Measurements from ENCODE around the gene SAXO2.
"Not testable (repeated sequence)": the region's sequence is repeated elsewhere in the genome, so short reads cannot be mapped to it uniquely, and the experiment has no call there.

Gene SAXO2

DNA sequence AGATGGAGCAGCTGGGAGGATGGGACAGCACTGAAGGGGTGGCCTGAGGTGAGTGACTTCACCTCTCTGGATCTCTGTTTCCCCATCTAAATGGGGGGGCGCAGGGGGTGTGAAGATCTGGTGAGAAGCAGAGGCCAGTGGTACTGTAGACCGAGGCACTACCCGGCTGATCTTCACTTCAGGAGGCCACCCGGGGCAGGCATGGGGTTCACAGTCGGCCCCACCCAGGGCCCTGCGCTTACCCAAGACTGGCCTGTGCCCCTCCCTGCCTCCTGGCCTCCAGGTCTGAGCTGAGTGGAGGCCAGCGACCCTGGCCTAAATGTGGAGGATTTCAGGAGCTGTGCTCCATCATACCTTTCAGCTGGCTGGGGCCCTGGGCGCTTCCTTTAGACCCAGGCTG lies 55.7 kb downstream of the SAXO2 start:
- DNase-seq; H3K27ac ChIP-seq (ENCODE audit: insufficient read depth in 1 of 2, low read depth in 1 of 2, low read length in 2 of 2, poor library complexity in 1 of 2, severe bottlenecking in 2 of 2); CTCF ChIA-PET; H3K4me3 ChIP-seq (ENCODE audit: control insufficient read depth in 1 of 7, extremely low read depth in 1 of 7, insufficient read depth in 4 of 7, low read depth in 2 of 7, low read length in 6 of 7); H3K36me3 ChIP-seq (ENCODE audit: control insufficient read depth in 4 of 4, insufficient read depth in 4 of 4, low read length in 3 of 4); H3K9me3 ChIP-seq (ENCODE audit: control extremely low read depth in 1 of 5, control insufficient read depth in 4 of 5, insufficient read depth in 2 of 5, low read depth in 1 of 5, low read length in 4 of 5); POLR2A ChIA-PET; H3K4me1 ChIP-seq (ENCODE audit: control extremely low read depth in 1 of 4, control insufficient read depth in 4 of 4, insufficient read depth in 4 of 4, low read length in 3 of 4); H3K27me3 ChIP-seq (replicated peaks in 2 of 5; ENCODE audit: control insufficient read depth in 4 of 5, insufficient read depth in 5 of 5, low read length in 4 of 5): not testable (repeated sequence)
- WGBS (ENCODE audit: insufficient coverage): 93% methylated on average over 6 of the region's 8 CpGs

DNA sequence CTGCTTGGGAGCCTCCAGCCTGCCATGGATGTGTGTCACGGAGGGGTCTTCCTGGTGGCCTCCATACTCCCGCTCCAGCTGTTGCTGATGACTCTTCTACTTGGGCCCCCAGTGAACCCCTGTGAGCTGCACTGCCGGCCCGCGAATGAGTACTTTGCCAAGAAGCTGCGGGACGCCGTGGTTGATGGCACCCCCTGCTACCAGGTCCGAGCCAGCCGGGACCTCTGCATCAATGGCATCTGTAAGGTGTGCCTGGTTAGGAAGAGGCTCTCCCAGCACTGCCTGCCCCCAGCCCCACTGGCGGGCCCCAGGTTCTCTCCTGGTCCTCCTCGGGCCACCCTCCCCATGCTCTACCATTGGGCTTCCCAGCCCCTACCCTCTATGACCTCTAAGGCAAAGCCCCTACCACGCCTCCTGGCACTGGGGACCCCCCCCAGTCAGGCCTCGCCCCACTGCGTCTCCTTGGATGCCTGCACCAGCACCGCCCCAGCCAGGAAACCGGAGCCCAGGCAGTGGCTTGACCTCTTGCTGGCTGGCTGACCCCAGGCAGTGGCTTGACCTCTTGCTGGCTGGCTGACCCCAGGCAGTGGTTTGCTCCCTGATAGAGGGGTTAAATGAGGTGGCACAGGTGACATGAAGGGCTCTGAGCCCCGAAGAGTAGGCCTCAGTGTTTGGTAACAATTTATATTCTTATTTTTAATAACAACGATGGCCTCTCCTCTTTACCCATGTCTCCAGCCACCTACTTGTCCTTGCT lies 57.1 kb downstream of the SAXO2 start:
- H3K4me3 ChIP-seq (ENCODE audit: control insufficient read depth in 1 of 7, extremely low read depth in 1 of 7, insufficient read depth in 4 of 7, low read depth in 2 of 7, low read length in 6 of 7); DNase-seq; H3K4me1 ChIP-seq (ENCODE audit: control extremely low read depth in 1 of 4, control insufficient read depth in 4 of 4, insufficient read depth in 4 of 4, low read length in 3 of 4); CTCF ChIA-PET; H3K27ac ChIP-seq (ENCODE audit: insufficient read depth in 1 of 2, low read depth in 1 of 2, low read length in 2 of 2, poor library complexity in 1 of 2, severe bottlenecking in 2 of 2); H3K9me3 ChIP-seq (ENCODE audit: control extremely low read depth in 1 of 5, control insufficient read depth in 4 of 5, insufficient read depth in 2 of 5, low read depth in 1 of 5, low read length in 4 of 5); H3K27me3 ChIP-seq (replicated peaks in 2 of 5; ENCODE audit: control insufficient read depth in 4 of 5, insufficient read depth in 5 of 5, low read length in 4 of 5); H3K36me3 ChIP-seq (ENCODE audit: control insufficient read depth in 4 of 4, insufficient read depth in 4 of 4, low read length in 3 of 4); POLR2A ChIA-PET: not testable (repeated sequence)
- WGBS (ENCODE audit: insufficient coverage): 100% methylated on average over 1 of the region's 19 CpGs

DNA sequence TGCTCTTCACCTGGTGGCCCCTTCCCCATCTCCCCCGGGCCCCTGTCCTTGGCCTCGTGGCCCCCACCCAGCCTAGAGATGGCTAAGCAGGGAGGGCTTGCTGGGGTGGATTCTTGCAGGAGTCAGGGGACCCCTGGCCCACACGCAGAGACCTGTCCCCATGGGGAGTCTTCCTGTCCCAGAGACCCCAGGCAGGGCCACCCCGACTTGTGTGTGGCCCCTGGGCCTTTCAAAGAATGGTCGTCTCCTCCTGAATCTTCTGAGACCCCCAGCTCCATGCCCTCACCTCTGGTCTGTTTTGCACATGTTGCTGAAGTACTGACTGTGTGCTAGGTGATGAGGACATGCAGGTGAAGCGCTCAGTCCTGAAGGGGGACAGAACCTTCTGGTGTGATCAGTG lies 58.2 kb downstream of the SAXO2 start:
- H3K36me3 ChIP-seq (ENCODE audit: control insufficient read depth in 4 of 4, insufficient read depth in 4 of 4, low read length in 3 of 4); DNase-seq; H3K27me3 ChIP-seq (replicated peaks in 2 of 5; ENCODE audit: control insufficient read depth in 4 of 5, insufficient read depth in 5 of 5, low read length in 4 of 5); H3K4me3 ChIP-seq (ENCODE audit: control insufficient read depth in 1 of 7, extremely low read depth in 1 of 7, insufficient read depth in 4 of 7, low read depth in 2 of 7, low read length in 6 of 7); CTCF ChIA-PET; H3K9me3 ChIP-seq (ENCODE audit: control extremely low read depth in 1 of 5, control insufficient read depth in 4 of 5, insufficient read depth in 2 of 5, low read depth in 1 of 5, low read length in 4 of 5); POLR2A ChIA-PET; H3K27ac ChIP-seq (ENCODE audit: insufficient read depth in 1 of 2, low read depth in 1 of 2, low read length in 2 of 2, poor library complexity in 1 of 2, severe bottlenecking in 2 of 2); H3K4me1 ChIP-seq (ENCODE audit: control extremely low read depth in 1 of 4, control insufficient read depth in 4 of 4, insufficient read depth in 4 of 4, low read length in 3 of 4): not testable (repeated sequence)
- no CpG with 5 or more reads among the region's 6 CpGs for WGBS (ENCODE audit: insufficient coverage)

DNA sequence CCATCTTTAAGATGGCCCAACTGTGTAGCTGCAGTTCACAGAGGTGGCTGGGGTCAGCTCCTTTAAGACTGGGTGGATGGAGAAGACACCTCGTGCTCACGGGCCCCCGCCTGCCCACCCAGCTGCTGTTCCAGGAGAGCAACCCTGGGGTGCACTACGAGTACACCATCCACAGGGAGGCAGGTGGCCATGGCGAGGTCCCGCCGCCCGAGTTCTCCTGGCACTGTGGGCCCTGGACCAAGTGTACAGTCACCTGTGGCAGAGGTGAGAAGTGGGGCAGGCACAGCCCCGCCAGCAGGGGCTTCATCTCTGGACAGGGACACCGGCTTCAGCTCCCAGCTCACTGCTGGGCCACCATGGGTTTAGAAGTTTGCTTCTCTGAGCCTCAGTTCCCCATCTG lies 59.9 kb downstream of the SAXO2 start:
- DNase-seq; H3K27ac ChIP-seq (ENCODE audit: insufficient read depth in 1 of 2, low read depth in 1 of 2, low read length in 2 of 2, poor library complexity in 1 of 2, severe bottlenecking in 2 of 2); H3K36me3 ChIP-seq (ENCODE audit: control insufficient read depth in 4 of 4, insufficient read depth in 4 of 4, low read length in 3 of 4); POLR2A ChIA-PET; H3K9me3 ChIP-seq (ENCODE audit: control extremely low read depth in 1 of 5, control insufficient read depth in 4 of 5, insufficient read depth in 2 of 5, low read depth in 1 of 5, low read length in 4 of 5); CTCF ChIA-PET; H3K27me3 ChIP-seq (replicated peaks in 2 of 5; ENCODE audit: control insufficient read depth in 4 of 5, insufficient read depth in 5 of 5, low read length in 4 of 5); H3K4me3 ChIP-seq (ENCODE audit: control insufficient read depth in 1 of 7, extremely low read depth in 1 of 7, insufficient read depth in 4 of 7, low read depth in 2 of 7, low read length in 6 of 7); H3K4me1 ChIP-seq (ENCODE audit: control extremely low read depth in 1 of 4, control insufficient read depth in 4 of 4, insufficient read depth in 4 of 4, low read length in 3 of 4): not testable (repeated sequence)
- WGBS (ENCODE audit: insufficient coverage): no CpG with 5 or more reads among the region's 10 CpGs

DNA sequence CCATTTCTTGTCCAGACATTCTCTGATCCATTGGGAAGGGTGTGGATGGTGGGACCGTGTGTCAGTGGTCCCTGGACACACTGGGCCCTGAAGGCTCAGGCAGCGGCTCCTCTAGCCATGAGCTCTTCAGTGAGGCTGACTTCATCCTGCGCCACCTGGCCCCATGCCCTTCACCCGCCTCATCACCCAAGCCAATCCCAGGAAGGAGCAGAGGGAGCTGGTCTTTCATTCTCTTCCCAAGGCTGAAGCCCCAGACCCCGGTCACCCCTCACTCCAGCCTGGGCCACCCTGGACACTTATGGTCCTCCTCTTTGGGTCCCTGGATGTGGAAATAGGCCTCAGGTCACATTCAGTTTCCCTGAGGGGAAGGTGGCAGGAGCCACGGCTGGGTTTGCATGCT lies 62.2 kb downstream of the SAXO2 start:
- WGBS (ENCODE audit: insufficient coverage): no CpG with 5 or more reads among the region's 6 CpGs
- CTCF ChIA-PET; DNase-seq; H3K36me3 ChIP-seq (ENCODE audit: control insufficient read depth in 4 of 4, insufficient read depth in 4 of 4, low read length in 3 of 4); POLR2A ChIA-PET; H3K27ac ChIP-seq (ENCODE audit: insufficient read depth in 1 of 2, low read depth in 1 of 2, low read length in 2 of 2, poor library complexity in 1 of 2, severe bottlenecking in 2 of 2); H3K4me1 ChIP-seq (ENCODE audit: control extremely low read depth in 1 of 4, control insufficient read depth in 4 of 4, insufficient read depth in 4 of 4, low read length in 3 of 4); H3K9me3 ChIP-seq (ENCODE audit: control extremely low read depth in 1 of 5, control insufficient read depth in 4 of 5, insufficient read depth in 2 of 5, low read depth in 1 of 5, low read length in 4 of 5); H3K27me3 ChIP-seq (replicated peaks in 2 of 5; ENCODE audit: control insufficient read depth in 4 of 5, insufficient read depth in 5 of 5, low read length in 4 of 5); H3K4me3 ChIP-seq (ENCODE audit: control insufficient read depth in 1 of 7, extremely low read depth in 1 of 7, insufficient read depth in 4 of 7, low read depth in 2 of 7, low read length in 6 of 7): not testable (repeated sequence)

DNA sequence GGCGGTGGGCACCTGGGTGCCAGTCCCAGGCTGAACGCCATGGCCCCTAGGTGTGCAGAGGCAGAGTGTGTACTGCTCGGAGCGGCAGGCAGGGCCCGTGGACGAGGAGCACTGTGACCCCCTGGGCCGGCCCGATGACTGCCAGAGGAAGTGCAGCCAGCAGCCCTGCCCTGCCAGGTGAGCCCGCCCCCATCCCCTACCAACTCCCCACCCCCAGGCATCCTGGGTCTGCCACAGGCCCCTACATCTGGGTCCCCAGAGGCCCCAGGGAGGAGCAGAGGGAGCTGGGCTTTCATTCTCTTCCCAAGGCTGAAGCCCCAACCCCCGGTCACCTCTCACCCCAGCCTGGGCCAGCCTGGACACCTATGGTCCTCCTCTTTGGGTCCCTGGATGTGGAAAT lies 63.0 kb downstream of the SAXO2 start:
- POLR2A ChIA-PET; H3K4me1 ChIP-seq (ENCODE audit: control extremely low read depth in 1 of 4, control insufficient read depth in 4 of 4, insufficient read depth in 4 of 4, low read length in 3 of 4); H3K4me3 ChIP-seq (ENCODE audit: control insufficient read depth in 1 of 7, extremely low read depth in 1 of 7, insufficient read depth in 4 of 7, low read depth in 2 of 7, low read length in 6 of 7); H3K27me3 ChIP-seq (replicated peaks in 2 of 5; ENCODE audit: control insufficient read depth in 4 of 5, insufficient read depth in 5 of 5, low read length in 4 of 5); H3K9me3 ChIP-seq (ENCODE audit: control extremely low read depth in 1 of 5, control insufficient read depth in 4 of 5, insufficient read depth in 2 of 5, low read depth in 1 of 5, low read length in 4 of 5); CTCF ChIA-PET; DNase-seq; H3K27ac ChIP-seq (ENCODE audit: insufficient read depth in 1 of 2, low read depth in 1 of 2, low read length in 2 of 2, poor library complexity in 1 of 2, severe bottlenecking in 2 of 2); H3K36me3 ChIP-seq (ENCODE audit: control insufficient read depth in 4 of 4, insufficient read depth in 4 of 4, low read length in 3 of 4): not testable (repeated sequence)
- WGBS (ENCODE audit: insufficient coverage): no CpG with 5 or more reads among the region's 10 CpGs

DNA sequence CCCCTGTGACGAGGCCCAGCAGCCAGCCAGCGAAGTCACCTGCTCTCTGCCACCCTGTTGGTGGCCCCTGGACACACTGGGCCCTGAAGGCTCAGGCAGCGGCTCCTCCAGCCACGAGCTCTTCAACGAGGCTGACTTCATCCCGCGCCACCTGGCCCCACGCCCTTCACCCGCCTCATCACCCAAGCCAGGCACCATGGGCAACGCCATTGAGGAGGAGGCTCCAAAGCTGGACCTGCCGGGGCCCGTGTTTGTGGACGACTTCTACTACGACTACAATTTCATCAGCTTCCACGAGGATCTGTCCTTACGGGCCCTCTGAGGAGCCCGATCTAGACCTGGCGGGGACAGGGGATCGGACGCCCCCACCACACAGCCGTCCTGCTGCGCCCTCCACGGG lies 64.3 kb downstream of the SAXO2 start:
- POLR2A ChIA-PET; H3K4me1 ChIP-seq (ENCODE audit: control extremely low read depth in 1 of 4, control insufficient read depth in 4 of 4, insufficient read depth in 4 of 4, low read length in 3 of 4); H3K27me3 ChIP-seq (replicated peaks in 2 of 5; ENCODE audit: control insufficient read depth in 4 of 5, insufficient read depth in 5 of 5, low read length in 4 of 5); H3K4me3 ChIP-seq (ENCODE audit: control insufficient read depth in 1 of 7, extremely low read depth in 1 of 7, insufficient read depth in 4 of 7, low read depth in 2 of 7, low read length in 6 of 7); H3K27ac ChIP-seq (ENCODE audit: insufficient read depth in 1 of 2, low read depth in 1 of 2, low read length in 2 of 2, poor library complexity in 1 of 2, severe bottlenecking in 2 of 2); H3K36me3 ChIP-seq (ENCODE audit: control insufficient read depth in 4 of 4, insufficient read depth in 4 of 4, low read length in 3 of 4); H3K9me3 ChIP-seq (ENCODE audit: control extremely low read depth in 1 of 5, control insufficient read depth in 4 of 5, insufficient read depth in 2 of 5, low read depth in 1 of 5, low read length in 4 of 5); CTCF ChIA-PET; DNase-seq: not testable (repeated sequence)
- no CpG with 5 or more reads among the region's 23 CpGs for WGBS (ENCODE audit: insufficient coverage)

Measured in common myeloid progenitor, CD34-positive (primary cell).